ENCODE measurements around the gene ITGAD. TPM values are rescaled to one million over a fixed set of nuclear protein-coding genes. Genes with fewer than 3 reads are reported as not detected.

The ITGAD gene
- total and polyA plus RNA-seq, 2 of the 13 experiments (the other 11 are each of a cell fraction or from before 2014, with no cell fraction given), result not detected

- TF ChIP-seq CREB3 (CRISPR knock-in tag; IDR thresholded peaks at IDR 0.05), result no peak
- TF ChIP-seq ZNF639 (CRISPR knock-in tag; conservative IDR thresholded peaks at IDR 0.05), result no peak
- no peak for TF ChIP-seq HOXA7 (CRISPR knock-in tag; IDR thresholded peaks at IDR 0.05)
- TF ChIP-seq ZNF329 (CRISPR knock-in tag; IDR thresholded peaks at IDR 0.05; ENCODE audit: low read depth), result no peak
- no peak for TF ChIP-seq ATF2 (CRISPR knock-in tag; IDR thresholded peaks at IDR 0.05)
- no peak for TF ChIP-seq ZNF879 (CRISPR knock-in tag; IDR thresholded peaks at IDR 0.05)
- TF ChIP-seq ZFP1 (CRISPR knock-in tag; IDR thresholded peaks at IDR 0.05), result no peak
- TF ChIP-seq SRSF4 (IDR thresholded peaks at IDR 0.05; ENCODE audit: low read depth, low read length, poor library complexity, severe bottlenecking), result no peak
- TF ChIP-seq KDM5A (IDR thresholded peaks at IDR 0.05; ENCODE audit: borderline replicate concordance, low read length), result no peak
- 0 out of 2 replicates have a peak, but pooled peaks have one; percentile 6 for TF ChIP-seq HNF4G (IDR thresholded peaks at IDR 0.05; ENCODE audit: borderline replicate concordance, low read depth, low read length)
- no peak for TF ChIP-seq HNF4G (CRISPR knock-in tag; IDR thresholded peaks at IDR 0.05; ENCODE audit: borderline replicate concordance, low read depth)
- TF ChIP-seq ZNF431 (CRISPR knock-in tag; IDR thresholded peaks at IDR 0.05; ENCODE audit: borderline replicate concordance, low read depth), result no peak
- no peak for TF ChIP-seq ETV5 (CRISPR knock-in tag; IDR thresholded peaks at IDR 0.05; ENCODE audit: borderline replicate concordance)
- TF ChIP-seq ZNF225 (CRISPR knock-in tag; IDR thresholded peaks at IDR 0.05), result no peak
- peak; percentile 20; the same call in 1 of the 2 replicates for TF ChIP-seq ZFY (CRISPR knock-in tag; IDR thresholded peaks at IDR 0.05)
- TF ChIP-seq ZNF737 (CRISPR knock-in tag; IDR thresholded peaks at IDR 0.05; ENCODE audit: borderline replicate concordance), result no peak
- TF ChIP-seq LCORL (IDR thresholded peaks at IDR 0.05), result no peak
- no peak for TF ChIP-seq LCORL (CRISPR knock-in tag; IDR thresholded peaks at IDR 0.05)
- TF ChIP-seq ARNT (IDR thresholded peaks at IDR 0.05), result no peak
- no peak for TF ChIP-seq ZNF382 (CRISPR knock-in tag; IDR thresholded peaks at IDR 0.05; ENCODE audit: borderline replicate concordance)
- no peak for TF ChIP-seq ARHGAP35 (CRISPR knock-in tag; IDR thresholded peaks at IDR 0.05; ENCODE audit: borderline replicate concordance)
- TF ChIP-seq THYN1 (CRISPR knock-in tag; IDR thresholded peaks at IDR 0.05; ENCODE audit: borderline replicate concordance, low read depth), result no peak
- TF ChIP-seq ZZZ3 (CRISPR knock-in tag; IDR thresholded peaks at IDR 0.05; ENCODE audit: borderline replicate concordance), result no peak
- no peak for TF ChIP-seq MTERF4 (CRISPR knock-in tag; IDR thresholded peaks at IDR 0.05)
- no peak for TF ChIP-seq ZMYM2 (CRISPR knock-in tag; IDR thresholded peaks at IDR 0.05)
- TF ChIP-seq MXI1 (IDR thresholded peaks at IDR 0.05; ENCODE audit: borderline replicate concordance, low read depth, low read length), result no peak
- no peak for TF ChIP-seq ZNF317 (CRISPR knock-in tag; IDR thresholded peaks at IDR 0.05)
Observed at GRCh38 chr16:31473264-31473984, 80.3 kb downstream of the ITGAD start (continued).

All from HepG2 (cell line).